SU-DHL-6 (cell line): ENCODE measurements around the gene PLCB1.
"Not testable (repeated sequence)": the region's sequence is repeated elsewhere in the genome, so short reads cannot be mapped to it uniquely, and the experiment has no call there.

ENCODE experiments used
- H2AFZ ChIP-seq: fragments of 200-600 bp; sonication (generic); 2 replicates; pipeline ENCODE4 v1.6.1; 2014; ENCODE audit warnings: low read depth, mild to moderate bottlenecking, moderate library complexity, mixed read lengths, antibody characterized with exemption, low read length; ENCODE audit not compliant: severe bottlenecking
- H3F3A ChIP-seq: fragments of 200-600 bp; shearing (Covaris generic); 2 replicates; pipeline ENCODE4 v1.6.0; 2016; ENCODE audit warnings: antibody characterized with exemption, mild to moderate bottlenecking; ENCODE audit not compliant: insufficient read depth
- H3K27ac ChIP-seq: fragments of 200-600 bp; sonication (generic); 2 replicates; pipeline ENCODE4 v1.5.1; 2016; ENCODE audit warnings: low read depth, mild to moderate bottlenecking, low read length, moderate library complexity, mixed read lengths
- H3K27me3 ChIP-seq: fragments of 200-600 bp; sonication (generic), shearing (Covaris generic); 2 replicates; pipeline ENCODE4 v1.6.0; 2014; ENCODE audit warnings: mild to moderate bottlenecking, low read length
- H3K36me3 ChIP-seq: fragments of 200-600 bp; sonication (generic); 2 replicates; pipeline ENCODE4 v1.6.1; 2014; ENCODE audit warnings: mild to moderate bottlenecking, low read length, mixed read lengths
- H3K4me2 ChIP-seq: fragments of 300-600, 200-600 bp; shearing (Covaris generic), sonication (generic); 2 replicates; pipeline ENCODE4 v1.6.0; 2014; ENCODE audit warnings: low read length, low read depth, mild to moderate bottlenecking; ENCODE audit not compliant: poor library complexity, severe bottlenecking
- H3K4me3 ChIP-seq: fragments of 200-600 bp; sonication (generic); 2 replicates; pipeline ENCODE4 v1.5.1; 2014; ENCODE audit warnings: antibody characterized with exemption, low read length, mild to moderate bottlenecking, mixed read lengths; ENCODE audit not compliant: insufficient read depth, poor library complexity, severe bottlenecking
- H3K79me2 ChIP-seq: fragments of 200-600 bp; sonication (generic); 2 replicates; pipeline ENCODE4 v1.6.1; 2014; ENCODE audit warnings: mild to moderate bottlenecking, low read length, moderate library complexity; ENCODE audit not compliant: insufficient read depth
- H3K9ac ChIP-seq: fragments of 200-600 bp; sonication (generic); 2 replicates; pipeline ENCODE4 v1.7.0; 2014; ENCODE audit warnings: mild to moderate bottlenecking, low read length
- H3K9me2 ChIP-seq: fragments of 200-600 bp; sonication (generic); replicated peaks from 2 replicates; pipeline ENCODE4 v1.6.1; 2014; ENCODE audit warnings: low read length; ENCODE audit not compliant: insufficient read depth
- H3K9me3 ChIP-seq: fragments of 200-600 bp; sonication (generic); 2 replicates; pipeline ENCODE4 v1.6.1; 2014; ENCODE audit warnings: low read length, mixed read lengths; ENCODE audit not compliant: insufficient read depth
- H4K20me1 ChIP-seq: fragments of 200-600 bp; sonication (generic); 2 replicates; pipeline ENCODE4 v1.6.1; 2014; ENCODE audit warnings: low read depth, mild to moderate bottlenecking, antibody characterized with exemption, low read length, moderate library complexity, mixed read lengths
- CTCF ChIP-seq: fragments of 200-600 bp; sonication (generic); IDR thresholded peaks from one replicate; pipeline ENCODE4 v1.5.1; 2017; ENCODE audit warnings: antibody characterized with exemption, mild to moderate bottlenecking, low read length, moderate library complexity; ENCODE audit not compliant: insufficient read depth, poor library complexity, severe bottlenecking
- EZH2phosphoT487 ChIP-seq: fragments of 200-600 bp; sonication (generic), shearing (Covaris generic); conservative IDR thresholded peaks from 2 replicates; pipeline ENCODE4 v1.6.1; 2018; ENCODE audit warnings: mild to moderate bottlenecking, antibody characterized with exemption, low read length, moderate library complexity, mixed read lengths

The PLCB1 gene

DNA sequence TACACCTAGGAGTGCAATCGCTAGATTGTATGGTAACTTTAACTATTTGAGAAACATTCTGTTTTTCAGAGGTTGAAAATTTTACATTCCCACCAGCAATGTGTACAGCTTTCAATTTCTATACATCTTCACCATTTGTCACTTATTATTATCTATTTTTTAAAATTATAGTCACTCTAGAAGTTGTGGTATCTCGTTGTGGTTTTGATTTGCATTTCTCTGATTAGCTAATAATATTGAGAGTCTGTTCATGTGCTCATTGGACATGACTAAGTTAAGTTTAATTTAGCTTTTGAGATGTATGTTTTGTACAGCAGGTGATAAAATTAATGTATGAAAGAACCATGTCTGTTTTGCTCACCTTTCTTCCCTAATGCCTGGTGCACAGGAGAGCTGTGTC is 34.8 kb upstream of the PLCB1 start:
- no peaks in the 10 kb centered on the region for H3K27me3 ChIP-seq
- TF ChIP-seq CTCF (no peak), EZH2phosphoT487 (no peak)
- no peak overlapping the region for H2AFZ ChIP-seq
- H3K4me2 ChIP-seq = no peak overlapping the region
- H3F3A ChIP-seq = no peaks in the 10 kb centered on the region
- H3K79me2 ChIP-seq = no peaks in the 10 kb centered on the region
- H3K9ac ChIP-seq = no peak overlapping the region
- H3K27ac ChIP-seq = no peak overlapping the region
- H3K9me2 ChIP-seq = no peaks in the 10 kb centered on the region
- H4K20me1 ChIP-seq = no peaks in the 10 kb centered on the region
- H3K4me3 ChIP-seq = no peak overlapping the region
- no peaks in the 10 kb centered on the region for H3K9me3 ChIP-seq
- no peaks in the 10 kb centered on the region for H3K36me3 ChIP-seq

- Histone ChIP-seq H3K9me3 (no peaks in the 10 kb centered on the region), H3K36me3 (no peaks in the 10 kb centered on the region), H2AFZ (no peak overlapping the region), H4K20me1 (no peaks in the 10 kb centered on the region), H3K79me2 (no peaks in the 10 kb centered on the region), H3K27me3 (no peaks in the 10 kb centered on the region), H3K9me2 (no peaks in the 10 kb centered on the region), H3K27ac (no peak overlapping the region), H3K4me2 (no peak overlapping the region), H3F3A (no peaks in the 10 kb centered on the region), H3K4me3 (no peak overlapping the region), H3K9ac (no peak overlapping the region)
- TF ChIP-seq EZH2phosphoT487 (no peak), CTCF (no peak)
Observed at GRCh38 chr20:8104252-8104651, 27.8 kb upstream of the PLCB1 start.

- not testable (repeated sequence) for H3K4me2 ChIP-seq, H2AFZ ChIP-seq
Observed at GRCh38 chr20:8114612-8115011, 17.5 kb upstream of the PLCB1 start.

DNA sequence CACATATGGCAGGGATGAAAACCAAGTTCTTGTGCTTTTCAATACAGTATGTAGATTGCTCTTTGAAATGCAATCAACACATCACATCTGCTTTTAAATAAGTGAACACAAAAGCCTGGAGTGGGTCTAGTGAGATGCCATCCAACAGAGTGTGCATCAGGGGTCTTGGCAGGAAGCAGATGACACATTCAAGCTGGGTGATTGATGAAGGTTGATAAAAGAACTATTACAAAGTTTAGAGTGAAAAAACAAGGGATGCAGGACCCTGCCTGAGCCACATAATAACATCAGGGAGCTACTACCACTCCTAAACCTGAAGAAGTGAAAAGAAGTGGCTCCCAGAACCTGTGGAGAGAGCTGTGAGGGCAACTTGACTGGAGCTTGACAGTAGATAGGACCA is 16.6 kb upstream of the PLCB1 start:
- H3K79me2 ChIP-seq = no peaks in the 10 kb centered on the region
- H3K27me3 ChIP-seq = no peaks in the 10 kb centered on the region
- no peak overlapping the region for H3K9ac ChIP-seq
- no peaks in the 10 kb centered on the region for H3K36me3 ChIP-seq
- H4K20me1 ChIP-seq = no peaks in the 10 kb centered on the region
- no peak overlapping the region for H3K27ac ChIP-seq
- H2AFZ ChIP-seq = no peak overlapping the region
- H3K9me3 ChIP-seq = no peaks in the 10 kb centered on the region
- no peaks in the 10 kb centered on the region for H3K9me2 ChIP-seq
- no peak overlapping the region for H3K4me3 ChIP-seq
- no peak overlapping the region for H3K4me2 ChIP-seq
- H3F3A ChIP-seq = no peaks in the 10 kb centered on the region
- TF ChIP-seq EZH2phosphoT487 (no peak), CTCF (no peak)

More at GRCh38 chr20:8114612-8115011, 17.5 kb upstream of the PLCB1 start:
- not testable (repeated sequence) for H3F3A ChIP-seq, H3K9me2 ChIP-seq, H3K9me3 ChIP-seq, H3K79me2 ChIP-seq, H3K27me3 ChIP-seq, H4K20me1 ChIP-seq, H3K36me3 ChIP-seq, H3K4me3 ChIP-seq, H3K27ac ChIP-seq, H3K9ac ChIP-seq
